Small intestine (tissue), 7 donors: ENCODE results near the gene MARK3. TPM values are rescaled to one million over a fixed set of nuclear protein-coding genes. Genes with fewer than 3 reads are reported as not detected.

Experiments
- DNase-seq, 2 donors: peaks; one replicate each; pipeline versions ENCODE4 v3.0.0 to v3.0.0-alpha.2; 2013
- FAIRE-seq: peaks from 2 replicates; lab custom pipeline; 2012; peaks lifted over from hg19 to GRCh38; lab: Jason Lieb, UNC
- H3K27ac ChIP-seq, 3 donors: one replicate each; pipeline ENCODE4 v1.5.1; 2013; ENCODE audit warnings: low read length in 2 of 3, mild to moderate bottlenecking in 2 of 3, control low read depth in 1 of 3, inconsistent platforms in 1 of 3, low read depth in 1 of 3, moderate library complexity in 1 of 3
- H3K27me3 ChIP-seq, 3 donors: one replicate each; pipeline ENCODE4 v1.6.1; 2013; ENCODE audit warnings: low read length in 3 of 3, inconsistent platforms in 1 of 3; ENCODE audit not compliant: control insufficient read depth in 3 of 3, insufficient read depth in 3 of 3
- H3K36me3 ChIP-seq, 3 donors: one replicate each; pipeline ENCODE4 v1.6.1; 2013; ENCODE audit warnings: low read length in 3 of 3, inconsistent platforms in 1 of 3, low read depth in 1 of 3, mild to moderate bottlenecking in 1 of 3, moderate library complexity in 1 of 3; ENCODE audit not compliant: control insufficient read depth in 3 of 3, insufficient read depth in 2 of 3
- H3K4me1 ChIP-seq, 3 donors: one replicate each; pipeline ENCODE4 v1.6.1; 2013; ENCODE audit warnings: low read length in 2 of 3, inconsistent platforms in 1 of 3, low read depth in 1 of 3, mild to moderate bottlenecking in 1 of 3, moderate library complexity in 1 of 3; ENCODE audit not compliant: control insufficient read depth in 3 of 3, insufficient read depth in 2 of 3
- H3K4me3 ChIP-seq, 3 donors: one replicate each; pipeline ENCODE4 v1.5.1; 2013; ENCODE audit warnings: low read length in 3 of 3, control low read depth in 1 of 3, inconsistent platforms in 1 of 3, low read depth in 1 of 3, mild to moderate bottlenecking in 1 of 3, moderate library complexity in 1 of 3
- H3K9me3 ChIP-seq, 2 donors: one replicate each; pipeline ENCODE4 v1.6.1; 2013; ENCODE audit warnings: low read depth in 1 of 2, low read length in 1 of 2; ENCODE audit not compliant: control insufficient read depth in 2 of 2, insufficient read depth in 1 of 2
- WGBS, 3 donors: extraction: QIAGEN DNeasy Blood & Tissue Kit; methylation state at CpG; one replicate each; pipeline ENCODE4 v1.1.7; 2013; 5-methylcytosine and 5-hydroxymethylcytosine counted together
- polyA plus RNA-seq, 4 donors: library from polyadenylated mRNA; stranded (reverse) in 3 of 4; unstranded in 1 of 4; fragments of 200-250 nt in 3 of 4; fragments of 120-200 nt in 1 of 4; gene quantifications; one replicate each; pipeline versions ENCODE4 v1.2.1 to v1.2.3, GENCODE V29; 2013
- donor health status: healthy with polysubstance abuse.
- donor health status: control.
- donor health status: control.
- donor health status: Bipolar disorder and iron deficiency.
- donor health status: healthy.

Gene MARK3
- polyA plus RNA-seq, 4 donors = 37.7 to 67.8 (median 60.6) TPM

DNA sequence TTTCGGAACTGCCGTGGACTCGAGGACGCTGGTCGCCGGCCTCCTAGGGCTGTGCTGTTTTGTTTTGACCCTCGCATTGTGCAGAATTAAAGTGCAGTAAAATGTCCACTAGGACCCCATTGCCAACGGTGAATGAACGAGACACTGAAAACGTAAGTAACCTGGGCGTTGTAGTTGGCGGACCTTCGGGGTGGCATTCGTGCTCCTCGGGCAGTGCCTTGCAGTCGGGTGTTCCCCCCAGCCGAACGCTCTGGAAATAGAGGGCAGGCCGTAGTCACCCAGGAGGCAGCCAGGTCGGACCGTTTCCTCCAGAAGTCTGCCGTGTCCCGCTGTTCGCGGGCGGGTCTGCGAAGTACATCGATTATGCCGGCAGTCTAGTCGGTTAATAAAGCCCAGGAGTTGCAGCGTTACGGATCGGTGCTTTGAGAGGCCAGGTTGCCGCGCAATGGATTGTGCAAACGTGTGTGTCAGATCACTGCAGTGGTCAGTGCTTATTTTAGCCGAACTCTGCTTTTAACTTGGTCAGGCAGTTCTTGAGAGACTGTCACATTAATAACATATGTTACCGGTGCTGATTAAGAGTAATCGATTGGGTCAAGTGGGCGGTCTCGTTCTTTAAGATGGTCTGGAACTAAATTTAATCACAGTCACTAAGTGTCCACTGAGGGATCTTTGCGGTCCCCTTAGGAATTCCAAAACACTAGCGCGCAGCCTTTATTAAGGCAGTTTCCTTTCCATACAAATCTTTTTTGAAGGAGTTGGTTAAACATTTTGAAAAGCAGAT lies 906 bp downstream of the MARK3 start:
- FAIRE-seq = no peak
- Histone ChIP-seq H3K27me3 (peaks cover 0 to 9% (median 0%) of the 10 kb centered on the region in 3 donors), H3K9me3 (no peaks in the 10 kb centered on the region), H3K4me3 (peak overlapping the region; percentile 84 to 98 (median 92)), H3K4me1 (peaks cover 0 to 9% (median 8%) of the 10 kb centered on the region in 3 donors), H3K36me3 (no peaks in the 10 kb centered on the region), H3K27ac (peak overlapping the region; percentile 96 to 98 (median 98))
- 0% methylated on average over 41 to 44 of the region's 44 CpGs for WGBS, 3 donors
- peak in 1 of 2 donors; percentile 48 for DNase-seq

DNA sequence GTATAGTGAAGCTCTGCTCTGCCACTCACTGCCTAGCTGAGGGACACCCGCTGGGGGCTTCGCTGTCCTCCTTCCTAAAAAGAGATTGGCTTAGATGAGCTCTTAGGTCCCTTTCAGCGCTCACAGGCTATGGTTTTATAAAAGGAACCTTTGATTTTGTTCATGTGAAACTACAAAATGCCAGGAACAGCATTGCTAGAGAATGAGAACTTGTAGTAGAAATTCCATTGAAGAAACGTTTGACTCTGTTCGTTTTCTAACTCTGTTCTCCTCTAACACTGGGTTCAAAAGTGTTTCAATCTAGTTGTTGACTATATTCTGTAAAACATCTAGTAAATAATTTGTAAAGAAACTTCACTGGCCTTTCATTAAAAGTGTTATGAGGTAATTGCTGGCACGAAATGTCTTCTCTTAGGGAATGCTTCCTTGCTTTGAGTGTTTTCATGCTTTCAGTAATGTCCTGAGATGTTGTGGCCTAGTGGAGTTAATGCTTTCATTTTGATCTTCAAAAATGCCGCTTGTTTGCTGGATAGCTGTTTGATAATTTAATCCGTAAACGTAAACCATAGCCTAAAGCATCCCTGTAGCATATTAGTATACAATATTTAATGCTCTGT lies 1.6 kb downstream of the MARK3 start:
- Histone ChIP-seq H3K27ac (peak overlapping the region in 2 of 3 donors; percentile 81 to 96), H3K9me3 (no peaks in the 10 kb centered on the region), H3K4me1 (peaks cover 0 to 9% (median 8%) of the 10 kb centered on the region in 3 donors), H3K36me3 (no peaks in the 10 kb centered on the region), H3K27me3 (peaks cover 0 to 4% (median 0%) of the 10 kb centered on the region in 3 donors), H3K4me3 (peak overlapping the region; percentile 84 to 98 (median 92))
- DNase-seq (peak; percentile 22), FAIRE-seq (no peak)
- 3 to 7% (median 4%) methylated on average over 9 of the region's 9 CpGs for WGBS, 3 donors

DNA sequence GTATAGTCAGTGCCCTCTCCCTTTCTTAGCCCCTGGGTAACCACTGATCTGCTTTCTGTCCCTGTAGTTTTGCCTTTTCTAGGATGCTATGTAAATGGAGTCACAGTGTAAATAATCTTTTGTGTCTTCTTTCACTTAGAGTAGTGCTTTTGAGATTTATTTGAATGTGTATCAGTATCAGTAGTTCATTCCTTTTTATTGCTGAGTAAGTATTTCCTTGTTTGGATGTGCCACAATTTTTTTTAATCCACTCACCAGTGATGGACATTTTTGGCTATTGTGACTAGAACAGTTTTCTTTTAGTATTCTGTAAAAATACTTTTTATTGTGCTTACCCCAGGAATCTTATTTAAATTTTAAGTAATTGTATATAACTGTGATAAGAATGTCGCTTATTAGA lies 3.4 kb downstream of the MARK3 start:
- Histone ChIP-seq H3K4me1 (peaks cover 0 to 9% (median 8%) of the 10 kb centered on the region in 3 donors), H3K9me3 (no peaks in the 10 kb centered on the region), H3K27ac (no peak overlapping the region), H3K4me3 (no peak overlapping the region), H3K36me3 (no peaks in the 10 kb centered on the region), H3K27me3 (no peaks in the 10 kb centered on the region)
- FAIRE-seq = no peak
- DNase-seq = no peak
- 84 to 95% (median 93%) methylated on average over 1 of the region's 1 CpG for WGBS, 3 donors

DNA sequence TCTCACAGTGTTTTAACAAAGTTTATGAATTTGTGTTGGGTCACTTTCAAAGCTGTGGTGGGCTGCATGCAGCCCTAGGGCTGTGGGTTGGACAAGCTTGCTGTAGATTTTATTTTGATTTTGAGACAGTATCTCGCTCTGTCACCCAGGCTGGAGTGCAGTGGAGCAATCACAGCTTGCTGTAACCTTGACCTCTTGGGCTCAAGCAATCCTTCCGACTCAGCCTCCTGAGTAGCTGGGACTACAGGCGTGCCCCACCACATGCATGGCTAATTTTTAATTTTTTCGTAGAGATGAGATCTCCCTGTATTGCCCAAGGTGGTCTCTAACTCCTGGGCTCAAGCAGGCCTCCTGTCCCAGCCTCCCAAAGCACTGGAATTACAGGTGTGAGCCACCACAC lies 5.4 kb downstream of the MARK3 start:
- no peaks in the 10 kb centered on the region for H3K27me3 ChIP-seq
- H3K4me3 ChIP-seq = no peak overlapping the region
- DNase-seq (no peak), FAIRE-seq (no peak)
- no peaks in the 10 kb centered on the region for H3K9me3 ChIP-seq
- 53 to 78% (median 77%) methylated on average over 4 of the region's 4 CpGs for WGBS, 3 donors
- peaks cover 2 to 13% (median 7%) of the 10 kb centered on the region in 3 donors for H3K4me1 ChIP-seq
- peak overlapping the region in 1 of 3 donors; percentile 49 for H3K27ac ChIP-seq
- H3K36me3 ChIP-seq = no peaks in the 10 kb centered on the region

DNA sequence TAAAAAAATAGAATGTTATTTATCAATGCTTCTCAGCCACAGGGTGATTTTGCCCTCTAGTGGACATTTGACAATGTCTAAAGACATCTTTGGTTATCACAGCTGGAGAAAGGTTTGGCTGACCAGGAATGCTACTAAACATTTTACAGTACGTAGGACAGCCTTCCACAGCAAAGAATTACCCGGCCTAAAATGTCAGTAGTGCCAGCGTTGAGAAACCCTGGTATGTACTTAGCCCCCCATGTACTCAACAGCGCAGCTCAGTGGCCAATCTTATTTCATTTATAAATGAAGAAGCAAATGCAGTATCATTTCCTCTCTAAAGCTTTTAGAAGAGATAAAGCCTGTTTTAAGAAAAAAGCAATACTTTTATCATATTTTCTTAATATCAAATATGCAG lies 5.8 kb downstream of the MARK3 start:
- FAIRE-seq = no peak
- peaks cover 2 to 13% (median 7%) of the 10 kb centered on the region in 3 donors for H3K4me1 ChIP-seq
- no peaks in the 10 kb centered on the region for H3K36me3 ChIP-seq
- no peak overlapping the region for H3K27ac ChIP-seq
- no peaks in the 10 kb centered on the region for H3K27me3 ChIP-seq
- no peaks in the 10 kb centered on the region for H3K9me3 ChIP-seq
- WGBS, 3 donors = 6 to 10% (median 8%) methylated on average over 4 of the region's 4 CpGs
- H3K4me3 ChIP-seq = no peak overlapping the region
- DNase-seq = peak; percentile 37 to 44

DNA sequence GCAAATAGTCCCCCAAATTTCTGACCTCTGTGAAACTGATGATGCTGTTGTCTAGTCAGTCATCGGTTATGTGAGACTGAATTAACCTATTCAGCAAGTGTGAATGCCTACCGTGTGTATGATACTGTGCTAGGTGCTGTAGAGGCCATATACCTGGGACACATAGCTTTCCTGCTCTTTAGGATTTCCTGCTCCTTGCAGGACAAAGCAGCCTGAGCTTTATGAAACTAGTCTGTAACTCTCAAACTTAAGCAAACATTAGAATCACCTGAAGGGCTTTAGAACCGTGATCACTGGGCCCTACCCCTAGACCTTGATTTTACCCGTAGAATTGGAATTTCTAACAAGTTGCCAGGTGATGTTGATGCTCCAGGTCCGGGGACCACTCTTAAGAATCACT lies 6.9 kb downstream of the MARK3 start:
- DNase-seq = no peak
- FAIRE-seq = no peak
- Histone ChIP-seq H3K27me3 (no peaks in the 10 kb centered on the region), H3K36me3 (no peaks in the 10 kb centered on the region), H3K27ac (no peak overlapping the region), H3K4me3 (no peak overlapping the region), H3K9me3 (no peaks in the 10 kb centered on the region), H3K4me1 (peaks cover 2 to 13% (median 7%) of the 10 kb centered on the region in 3 donors)
- WGBS, 3 donors = 38 to 72% (median 39%) methylated on average over 5 of the region's 5 CpGs

DNA sequence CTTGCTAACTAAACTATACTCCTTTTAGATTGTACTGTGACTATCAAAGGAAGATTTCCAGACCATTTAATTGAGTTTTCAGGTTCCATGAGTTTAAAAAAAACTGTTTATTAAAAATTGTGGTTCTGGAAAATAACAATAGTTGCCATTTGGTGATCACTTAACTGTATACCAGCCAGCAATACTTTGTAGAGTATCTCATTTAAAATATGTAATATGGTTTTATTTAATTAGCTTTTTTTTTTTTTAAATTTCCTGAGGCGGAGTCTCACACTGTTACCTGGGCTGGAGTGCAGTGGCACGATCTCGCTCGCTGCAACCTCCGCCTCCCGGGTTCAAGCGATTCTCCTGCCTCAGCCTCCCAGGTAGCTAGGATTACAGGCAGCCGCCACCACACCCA lies 7.4 kb downstream of the MARK3 start:
- Histone ChIP-seq H3K4me3 (no peak overlapping the region), H3K27ac (no peak overlapping the region), H3K4me1 (peaks cover 2 to 13% (median 4%) of the 10 kb centered on the region in 3 donors), H3K9me3 (no peaks in the 10 kb centered on the region), H3K27me3 (no peaks in the 10 kb centered on the region), H3K36me3 (no peaks in the 10 kb centered on the region)
- DNase-seq (no peak), FAIRE-seq (no peak)
- WGBS, 3 donors = 91 to 94% (median 94%) methylated on average over 8 of the region's 8 CpGs

DNA sequence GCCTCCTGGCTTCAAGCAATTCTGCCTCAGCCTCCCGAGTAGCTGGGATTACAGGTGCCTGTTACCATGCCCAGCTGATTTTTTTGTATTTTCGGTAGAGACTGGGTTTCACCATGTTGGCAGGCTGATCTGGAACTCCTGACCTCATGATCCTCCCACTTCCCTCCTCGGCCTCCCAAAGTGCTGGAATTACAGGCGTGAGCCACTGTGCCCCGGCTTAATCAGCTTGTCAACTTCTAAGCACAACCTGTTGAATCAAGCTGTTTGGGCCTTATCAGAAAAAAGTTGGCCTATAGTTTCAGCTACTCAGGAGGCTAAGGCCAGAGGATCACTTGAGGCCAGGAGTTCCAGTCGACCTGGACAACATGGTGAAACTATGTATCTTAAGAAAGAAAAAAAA lies 7.9 kb downstream of the MARK3 start:
- DNase-seq (peak in 1 of 2 donors; percentile 17), FAIRE-seq (no peak)
- 39 to 72% (median 57%) methylated on average over 6 of the region's 6 CpGs for WGBS, 3 donors
- Histone ChIP-seq H3K4me3 (no peak overlapping the region), H3K27ac (peak overlapping the region in 1 of 3 donors; percentile 16), H3K36me3 (no peaks in the 10 kb centered on the region), H3K9me3 (no peaks in the 10 kb centered on the region), H3K4me1 (peaks cover 2 to 11% (median 3%) of the 10 kb centered on the region in 3 donors), H3K27me3 (no peaks in the 10 kb centered on the region)
